A549 (cell line): Measurements from ENCODE around the gene UBAP1L. TPM values are rescaled to one million over a fixed set of nuclear protein-coding genes. Genes with fewer than 3 reads are reported as not detected.

ENCODE experiments used
- ATAC-seq, 2 experiments: fragments of 200-7000 bp in 1 of 2; fragments of >200 bp in 1 of 2; cut with Nextera tagmentation in 1 of 2; cut with Tn5 transposase in 1 of 2; 3 replicates each; pipeline versions ENCODE4 v1.8.0 to v1.9.1; 2018 to 2020; ENCODE audit warnings: mild to moderate bottlenecking in 1 of 2, moderate library complexity in 1 of 2
- CTCF ChIA-PET: fragments of 300-600 bp; sonication (Branson Sonifier 250); formaldehyde crosslinking; extraction: SDS; loops from one replicate; lab custom pipeline; 2021; ENCODE audit warnings: antibody characterized with exemption, inconsistent platforms; lab: Yijun Ruan, JAX
- POLR2A ChIA-PET: fragments of 350-600 bp; formaldehyde crosslinking; extraction: SDS; loops from one replicate; lab custom pipeline; 2021; ENCODE audit warnings: antibody characterized with exemption, inconsistent platforms; lab: Yijun Ruan, JAX
- DNase-seq, 2 experiments: peaks; one replicate each; pipeline versions ENCODE4 v3.0.0 to v3.0.0-alpha.2; 2011 to 2016; ENCODE audit warnings: low read depth in 1 of 2, low spot score in 1 of 2
- FAIRE-seq: peaks from 2 replicates; lab custom pipeline; 2011; peaks lifted over from hg19 to GRCh38; lab: Jason Lieb, UNC
- H3K27ac ChIP-seq, 2 experiments: fragments of >200 bp; sonication (Bioruptor Twin); formaldehyde crosslinking; 3 replicates each; pipeline ENCODE4 v1.5.1; 2016 to 2017
- H3K4me1 ChIP-seq: fragments of >200 bp; sonication (Bioruptor Twin); formaldehyde crosslinking; 3 replicates; pipeline ENCODE4 v1.6.1; 2016
- H3K4me2 ChIP-seq: fragments of >200 bp; sonication (Bioruptor Twin); formaldehyde crosslinking; 3 replicates; pipeline ENCODE4 v1.6.1; 2016
- H3K4me3 ChIP-seq: fragments of >200 bp; sonication (Bioruptor Twin); formaldehyde crosslinking; 3 replicates; pipeline ENCODE4 v1.5.1; 2016
- H3K9me3 ChIP-seq: fragments of >200 bp; sonication (Bioruptor Twin); formaldehyde crosslinking; 3 replicates; pipeline ENCODE4 v1.6.1; 2016
- ATOH8 ChIP-seq: fragments of 250-450 bp; sonication (Bioruptor Pico); IDR thresholded peaks from 2 replicates; pipeline ENCODE4 v1.5.0; 2020; ENCODE audit warnings: low read depth, mild to moderate bottlenecking, moderate library complexity
- BCL3 ChIP-seq: fragments of >200 bp; sonication (Bioruptor Twin); formaldehyde crosslinking; IDR thresholded peaks from 3 replicates; pipeline ENCODE4 v1.6.1; 2016
- CBX2 ChIP-seq: fragments of 200-600 bp; sonication (generic); IDR thresholded peaks from 2 replicates; pipeline ENCODE4 v1.6.1; 2016; ENCODE audit warnings: low read depth, mild to moderate bottlenecking, borderline replicate concordance
- CHD2 ChIP-seq: fragments of 150-350 bp; IDR thresholded peaks from 2 replicates; pipeline ENCODE4 v1.6.1; 2014; ENCODE audit warnings: low read length; ENCODE audit not compliant: partially characterized antibody
- CHD4 ChIP-seq: fragments of 200-600 bp; sonication (generic); IDR thresholded peaks from 2 replicates; pipeline ENCODE4 v1.6.1; 2016; ENCODE audit warnings: antibody characterized with exemption, mild to moderate bottlenecking, borderline replicate concordance
- EHF ChIP-seq: fragments of 250-450 bp; sonication (Bioruptor Pico); IDR thresholded peaks from 2 replicates; pipeline ENCODE4 v1.5.0; 2020; ENCODE audit warnings: mild to moderate bottlenecking
- ESRRA ChIP-seq: fragments of 150-350 bp; IDR thresholded peaks from 2 replicates; pipeline ENCODE4 v1.6.1; 2014; ENCODE audit warnings: mild to moderate bottlenecking, low read length, borderline replicate concordance
- FOSL2 ChIP-seq, 2 experiments: fragments of 450-650 bp in 1 of 2; fragments of >200 bp in 1 of 2; sonication (Bioruptor Twin) in 1 of 2; formaldehyde crosslinking; IDR thresholded peaks; 2 replicates each; pipeline versions ENCODE4 v1.5.0 to v1.6.1; 2016 to 2020; ENCODE audit warnings: mild to moderate bottlenecking in 1 of 2, moderate library complexity in 1 of 2
- HEYL ChIP-seq: fragments of 250-450 bp; sonication (Bioruptor Pico); IDR thresholded peaks from 2 replicates; pipeline ENCODE4 v1.8.0; 2021; ENCODE audit warnings: mild to moderate bottlenecking, moderate library complexity
- HOXA7 ChIP-seq: fragments of 250-450 bp; sonication (Bioruptor Pico); IDR thresholded peaks from 2 replicates; pipeline ENCODE4 v1.5.0; 2020; ENCODE audit warnings: mild to moderate bottlenecking, moderate library complexity
- HOXB5 ChIP-seq: fragments of 250-450 bp; sonication (Bioruptor Pico); IDR thresholded peaks from 2 replicates; pipeline ENCODE4 v1.5.0; 2020; ENCODE audit warnings: mild to moderate bottlenecking, moderate library complexity
- KDM5A ChIP-seq: fragments of 200-600 bp; sonication (generic); IDR thresholded peaks from 2 replicates; pipeline ENCODE4 v1.6.1; 2016; ENCODE audit warnings: antibody characterized with exemption, mild to moderate bottlenecking
- MAZ ChIP-seq: fragments of 150-350 bp; IDR thresholded peaks from 2 replicates; pipeline ENCODE4 v1.6.1; 2014; ENCODE audit warnings: antibody characterized with exemption, low read depth, low read length, borderline replicate concordance
- NFE2L2 ChIP-seq: fragments of 150-350 bp; conservative IDR thresholded peaks from 2 replicates; pipeline ENCODE4 v1.6.1; 2014; ENCODE audit warnings: low read length
- NR3C1 ChIP-seq: fragments of >200 bp; sonication (Bioruptor Twin); formaldehyde crosslinking; IDR thresholded peaks from 3 replicates; pipeline ENCODE4 v1.6.1; 2017
- POLR2A ChIP-seq: IDR thresholded peaks from 2 replicates; pipeline ENCODE4 v1.6.1; 2012; ENCODE audit warnings: mild to moderate bottlenecking, low read length
- POLR2AphosphoS2 ChIP-seq: conservative IDR thresholded peaks from 2 replicates; pipeline ENCODE4 v1.6.1; 2012; ENCODE audit warnings: low read length, improper control_type of control experiment, inconsistent platforms
- RNF2 ChIP-seq: fragments of 200-600 bp; sonication (generic); IDR thresholded peaks from 2 replicates; pipeline ENCODE4 v1.6.1; 2016; ENCODE audit warnings: low read depth, mild to moderate bottlenecking, antibody characterized with exemption, moderate library complexity, borderline replicate concordance
- TFCP2L1 ChIP-seq: fragments of 250-450 bp; sonication (Bioruptor Pico); IDR thresholded peaks from 2 replicates; pipeline ENCODE4 v1.5.0; 2021; ENCODE audit warnings: mild to moderate bottlenecking
- ZFP36 ChIP-seq: fragments of 450-650 bp; IDR thresholded peaks from 2 replicates; pipeline ENCODE4 v1.6.1; 2014; ENCODE audit warnings: borderline replicate concordance; ENCODE audit not compliant: partially characterized antibody
- ZSCAN20 ChIP-seq: fragments of 250-450 bp; sonication (Bioruptor Pico); IDR thresholded peaks from 2 replicates; pipeline ENCODE4 v1.8.0; 2022; ENCODE audit warnings: mild to moderate bottlenecking, moderate library complexity
- WGBS: methylation state at CpG from one replicate; pipeline ENCODE4 v1.1.6; 2017; ENCODE audit errors: missing lambda C conversion rate; 5-methylcytosine and 5-hydroxymethylcytosine counted together
- polyA plus RNA-seq, 4 experiments: library from polyadenylated mRNA; depleted of rRNA in 3 of 4; stranded (reverse); fragments of >200 nt; fragmentation: RNase III in 1 of 4; extraction: RNeasy Plus Mini Kit Qiagen cat#74134 plus additional on column Dnase treatment in 1 of 4; gene quantifications; 2 replicates in 3 of 4; 3 replicates in 1 of 4; pipeline ENCODE4 v1.2.3, GENCODE V29; 2011 to 2017
- TF ChIP-seq, protein P1 (sequence below): IDR thresholded peaks from 2 replicates; pipeline ENCODE4 v1.6.1; 2012
- TF ChIP-seq, protein P2 (sequence below): fragments of 150-350 bp; IDR thresholded peaks from 2 replicates; pipeline ENCODE4 v1.6.1; 2014; ENCODE audit warnings: low read depth, mild to moderate bottlenecking, low read length

UBAP1L gene
- polyA plus RNA-seq, 2 of the 4 experiments (the other 2 are of a cell fraction): 0.84 to 0.87 TPM

DNA sequence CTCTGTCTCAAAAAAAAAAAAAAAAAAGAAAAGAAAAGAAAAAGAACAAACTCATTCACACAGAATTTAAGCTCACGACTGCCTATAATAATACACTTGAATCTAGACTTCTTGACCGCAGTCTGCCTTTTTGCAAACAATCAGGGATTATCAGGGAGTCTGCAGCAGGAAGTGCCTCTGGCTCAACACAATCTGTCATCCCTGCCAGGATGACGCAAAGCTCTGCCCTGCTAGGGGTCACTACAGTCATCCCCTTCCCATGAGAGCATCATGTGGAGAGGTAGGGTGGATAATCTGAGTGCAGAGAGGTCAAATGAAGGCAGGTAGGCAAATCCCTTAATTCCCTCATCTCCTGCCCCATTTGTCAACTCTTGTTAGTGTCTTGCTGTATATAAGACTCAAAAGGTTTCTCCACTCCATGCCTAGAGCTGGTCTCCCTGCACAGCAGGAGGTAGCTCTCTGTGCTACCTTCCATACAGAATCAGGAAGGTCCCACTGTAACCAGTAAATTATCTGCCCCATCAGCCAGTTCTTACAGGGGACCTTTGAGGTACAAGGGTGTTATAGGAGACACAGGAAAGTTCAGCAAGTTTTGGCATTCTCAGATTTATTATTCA is 4.2 kb downstream of the UBAP1L start:
- 93% methylated on average over 3 of the region's 3 CpGs for WGBS
- H3K9me3 ChIP-seq: no peaks in the 10 kb centered on the region
- DNase-seq: no peak
- no peak overlapping the region for H3K4me2 ChIP-seq
- H3K4me1 ChIP-seq: no peaks in the 10 kb centered on the region
- H3K27ac ChIP-seq: no peak overlapping the region
- no peak for FAIRE-seq
- peak in 1 of 2 experiments; percentile 43; a peak in 2 of 6 replicates for ATAC-seq
- no peak for TF ChIP-seq TFCP2L1
- TF ChIP-seq NR3C1: no peak
- TF ChIP-seq FOSL2 (IDR thresholded peaks at IDR 0.05): no peak
- TF ChIP-seq FOSL2 (CRISPR knock-in tag; IDR thresholded peaks at IDR 0.05): no peak
- TF ChIP-seq POLR2A: no peak
- TF ChIP-seq MAZ: no peak
- TF ChIP-seq NFE2L2: no peak
- TF ChIP-seq HOXA7 (CRISPR knock-in tag): no peak
- TF ChIP-seq ZFP36: no peak
- POLR2A ChIA-PET: no interaction called here
- no peak overlapping the region for H3K4me3 ChIP-seq
- CTCF ChIA-PET: interaction anchor here (0.9 to 3.3 kb wide), 4 partner anchors 10 to 77 kb away, joined by 3 to 24 read pairs (median 4); no protein-coding TSS in a partner anchor

- Histone ChIP-seq H3K27ac (no peak overlapping the region), H3K9me3 (no peaks in the 10 kb centered on the region), H3K4me2 (no peak overlapping the region), H3K4me1 (no peaks in the 10 kb centered on the region), H3K4me3 (no peak overlapping the region)
- DNase-seq (no peak), ATAC-seq (no peak), FAIRE-seq (no peak)
- ChIA-PET POLR2A (no interaction called here), CTCF (interaction anchor here (0.6 to 2.0 kb wide), 5 partner anchors 12 to 255 kb away, joined by 3 to 5 read pairs (median 4); no protein-coding TSS in a partner anchor)
- TF ChIP-seq POLR2A (no peak), ZSCAN20 (CRISPR knock-in tag) (no peak), RNF2 (no peak), POLR2AphosphoS2 (no peak), CHD2 (no peak), HEYL (CRISPR knock-in tag) (no peak), CHD4 (no peak), EHF (CRISPR knock-in tag) (no peak), ESRRA (no peak), ATOH8 (CRISPR knock-in tag) (no peak), NR3C1 (no peak), HOXB5 (no peak), CBX2 (no peak)
- TF ChIP-seq, protein P1, sequence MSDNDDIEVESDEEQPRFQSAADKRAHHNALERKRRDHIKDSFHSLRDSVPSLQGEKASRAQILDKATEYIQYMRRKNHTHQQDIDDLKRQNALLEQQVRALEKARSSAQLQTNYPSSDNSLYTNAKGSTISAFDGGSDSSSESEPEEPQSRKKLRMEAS: no peak
- TF ChIP-seq, protein P2, sequence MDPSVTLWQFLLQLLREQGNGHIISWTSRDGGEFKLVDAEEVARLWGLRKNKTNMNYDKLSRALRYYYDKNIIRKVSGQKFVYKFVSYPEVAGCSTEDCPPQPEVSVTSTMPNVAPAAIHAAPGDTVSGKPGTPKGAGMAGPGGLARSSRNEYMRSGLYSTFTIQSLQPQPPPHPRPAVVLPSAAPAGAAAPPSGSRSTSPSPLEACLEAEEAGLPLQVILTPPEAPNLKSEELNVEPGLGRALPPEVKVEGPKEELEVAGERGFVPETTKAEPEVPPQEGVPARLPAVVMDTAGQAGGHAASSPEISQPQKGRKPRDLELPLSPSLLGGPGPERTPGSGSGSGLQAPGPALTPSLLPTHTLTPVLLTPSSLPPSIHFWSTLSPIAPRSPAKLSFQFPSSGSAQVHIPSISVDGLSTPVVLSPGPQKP: no peak
- 81% methylated on average over 6 of the region's 6 CpGs for WGBS
Observed at GRCh38 chr15:65106011-65106590, 8.9 kb downstream of the UBAP1L start.

- POLR2A ChIA-PET: no interaction called here
- TF ChIP-seq BCL3 (no peak), KDM5A (no peak), CBX2 (no peak), ESRRA (no peak)
- WGBS: 91% methylated on average over 5 of the region's 5 CpGs
- CTCF ChIA-PET: interaction anchor here (0.8 to 1.8 kb wide), 3 partner anchors 11 to 18 kb away, joined by 3 to 8 read pairs (median 4); no protein-coding TSS in a partner anchor
- H3K9me3 ChIP-seq: no peaks in the 10 kb centered on the region
- DNase-seq (no peak), FAIRE-seq (no peak), ATAC-seq (no peak)
- no peak overlapping the region for H3K27ac ChIP-seq
- no peaks in the 10 kb centered on the region for H3K4me1 ChIP-seq
- H3K4me3 ChIP-seq: no peak overlapping the region
- no peak overlapping the region for H3K4me2 ChIP-seq
Observed at GRCh38 chr15:65105038-65105437, 10.0 kb downstream of the UBAP1L start.
